ENCODE measurements around the gene WDTC1.

GRCh38 chr1:27285274-27285660 is 50.8 kb downstream of the WDTC1 start:
- TF ChIP-seq, protein P1, sequence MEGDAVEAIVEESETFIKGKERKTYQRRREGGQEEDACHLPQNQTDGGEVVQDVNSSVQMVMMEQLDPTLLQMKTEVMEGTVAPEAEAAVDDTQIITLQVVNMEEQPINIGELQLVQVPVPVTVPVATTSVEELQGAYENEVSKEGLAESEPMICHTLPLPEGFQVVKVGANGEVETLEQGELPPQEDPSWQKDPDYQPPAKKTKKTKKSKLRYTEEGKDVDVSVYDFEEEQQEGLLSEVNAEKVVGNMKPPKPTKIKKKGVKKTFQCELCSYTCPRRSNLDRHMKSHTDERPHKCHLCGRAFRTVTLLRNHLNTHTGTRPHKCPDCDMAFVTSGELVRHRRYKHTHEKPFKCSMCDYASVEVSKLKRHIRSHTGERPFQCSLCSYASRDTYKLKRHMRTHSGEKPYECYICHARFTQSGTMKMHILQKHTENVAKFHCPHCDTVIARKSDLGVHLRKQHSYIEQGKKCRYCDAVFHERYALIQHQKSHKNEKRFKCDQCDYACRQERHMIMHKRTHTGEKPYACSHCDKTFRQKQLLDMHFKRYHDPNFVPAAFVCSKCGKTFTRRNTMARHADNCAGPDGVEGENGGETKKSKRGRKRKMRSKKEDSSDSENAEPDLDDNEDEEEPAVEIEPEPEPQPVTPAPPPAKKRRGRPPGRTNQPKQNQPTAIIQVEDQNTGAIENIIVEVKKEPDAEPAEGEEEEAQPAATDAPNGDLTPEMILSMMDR (IDR thresholded peaks at IDR 0.05 in 4 of 5, conservative IDR thresholded peaks at IDR 0.05 in 1 of 5) = no peak
- no peak for TF ChIP-seq POLR2A (IDR thresholded peaks at IDR 0.05)
